ENCODE data around the gene HSPA12B. TPM values are rescaled to one million over a fixed set of nuclear protein-coding genes. Genes with fewer than 3 reads are reported as not detected.

Gene HSPA12B
- total and polyA plus RNA-seq, 2 of the 8 experiments (the other 6 are each of a cell fraction or from before 2014, with no cell fraction given) = 2.2 to 4.3 TPM

- no peak for TF ChIP-seq USF2 (IDR thresholded peaks at IDR 0.05; ENCODE audit: low read length)
- no peak for TF ChIP-seq EZH2 (IDR thresholded peaks at IDR 0.05; ENCODE audit: low read depth, low read length, severe bottlenecking)
- no peak for TF ChIP-seq MAFK (IDR thresholded peaks at IDR 0.05; ENCODE audit: low read depth, low read length)
- TF ChIP-seq E2F6 (IDR thresholded peaks at IDR 0.05) = peak; percentile 81
- no peak for TF ChIP-seq SUZ12 (IDR thresholded peaks at IDR 0.05; ENCODE audit: low read length)
- TF ChIP-seq EP300 (IDR thresholded peaks at IDR 0.05; ENCODE audit: borderline replicate concordance in 1 of 2, low read depth in 2 of 2, low read length in 2 of 2) = no peak
- TF ChIP-seq SIRT6 (IDR thresholded peaks at IDR 0.05; ENCODE audit: low read length) = no peak
- TF ChIP-seq SAP30 (IDR thresholded peaks at IDR 0.05; ENCODE audit: insufficient read depth, insufficient replicate concordance, low read length) = no peak
- no peak for TF ChIP-seq RXRA (IDR thresholded peaks at IDR 0.05; ENCODE audit: insufficient read depth, low read depth, low read length)
- no peak for TF ChIP-seq YY1 (IDR thresholded peaks at IDR 0.05; ENCODE audit: low read depth, low read length)
- 0 out of 4 replicates have a peak, but pooled peaks of 1 of the 2 experiments have one; percentile 33 for TF ChIP-seq HDAC2 (IDR thresholded peaks at IDR 0.05; ENCODE audit: borderline replicate concordance in 1 of 2, low read depth in 2 of 2, low read length in 2 of 2)
Observed at GRCh38 chr20:3786126-3786484, 53.6 kb downstream of the HSPA12B start (continued).

Measured in H1 (cell line).